Endodermal cell (in vitro differentiated cells): ENCODE results near the gene NAALADL2. TPM values are rescaled to one million over a fixed set of nuclear protein-coding genes. Genes with fewer than 3 reads are reported as not detected.

ENCODE experiments used
- DNase-seq: peaks from one replicate; pipeline ENCODE4 v3.0.0-alpha.2; 2017
- H3K27ac ChIP-seq: 2 replicates; pipeline ENCODE4 v1.5.1; 2013; ENCODE audit warnings: mild to moderate bottlenecking, low read depth, low read length, moderate library complexity
- H3K27me3 ChIP-seq: 2 replicates; pipeline ENCODE4 v1.6.1; 2013; ENCODE audit warnings: mild to moderate bottlenecking, low read length, moderate library complexity; ENCODE audit not compliant: insufficient read depth, control insufficient read depth, poor library complexity, severe bottlenecking
- H3K36me3 ChIP-seq: 2 replicates; pipeline ENCODE4 v1.7.0; 2013; ENCODE audit warnings: mild to moderate bottlenecking, low read length, moderate library complexity; ENCODE audit not compliant: control insufficient read depth, insufficient read depth
- H3K4me1 ChIP-seq: one replicate; pipeline ENCODE4 v1.7.0; 2013; ENCODE audit warnings: low read length; ENCODE audit not compliant: control insufficient read depth, insufficient read depth
- H3K4me3 ChIP-seq: 2 replicates; pipeline ENCODE4 v1.5.1; 2013; ENCODE audit warnings: mild to moderate bottlenecking, low read length, moderate library complexity
- H3K9ac ChIP-seq: 2 replicates; pipeline ENCODE4 v1.6.1; 2013; ENCODE audit warnings: mild to moderate bottlenecking, low read length, moderate library complexity; ENCODE audit not compliant: poor library complexity, severe bottlenecking; ENCODE audit errors: extremely low read depth
- H3K9me3 ChIP-seq: 2 replicates; pipeline ENCODE4 v1.6.1; 2013; ENCODE audit warnings: mild to moderate bottlenecking, low read length, moderate library complexity; ENCODE audit not compliant: control insufficient read depth
- H3K27ac Mint-ChIP-seq: 2 replicates; pipeline ENCODE4 v1.8.0; 2020; ENCODE audit warnings: mixed read lengths
- H3K27me3 Mint-ChIP-seq: 2 replicates; pipeline ENCODE4 v1.8.0; 2021; ENCODE audit warnings: mild to moderate bottlenecking, mixed read lengths; ENCODE audit not compliant: insufficient read depth
- H3K36me3 Mint-ChIP-seq: 2 replicates; pipeline ENCODE4 v1.8.0; 2020; ENCODE audit warnings: low read depth, mixed read lengths
- H3K4me1 Mint-ChIP-seq: 2 replicates; pipeline ENCODE4 v1.8.0; 2020; ENCODE audit warnings: mixed read lengths
- H3K4me3 Mint-ChIP-seq: 2 replicates; pipeline ENCODE4 v1.8.0; 2020; ENCODE audit warnings: mild to moderate bottlenecking, moderate library complexity, mixed read lengths
- H3K9me3 Mint-ChIP-seq: 2 replicates; pipeline ENCODE4 v1.8.0; 2020; ENCODE audit warnings: mild to moderate bottlenecking, mixed read lengths
- WGBS, 2 experiments: methylation state at CpG; one replicate each; pipeline versions ENCODE4 v1.1.5 to v1.1.7; 2013; ENCODE audit warnings: missing lambda C conversion rate in 2 of 2, mixed read lengths in 1 of 2; ENCODE audit not compliant: insufficient coverage in 1 of 2, insufficient read length in 1 of 2; 5-methylcytosine and 5-hydroxymethylcytosine counted together
- total RNA-seq, 2 donors: library from RNA; stranded (reverse); fragmentation: NEBNext Ultra II Directional in 1 of 2; extraction: Animal tissue kit (Norgen Biotek cat#: 25700) in 1 of 2; gene quantifications; 2 replicates in 1 of 2; 3 replicates in 1 of 2; pipeline ENCODE4 v1.2.1, GENCODE V29; 2021
- TF ChIP-seq, protein P1 (sequence below): fragments of 200-600 bp; sonication (generic); conservative IDR thresholded peaks from 2 replicates; pipeline ENCODE4 v1.5.0; 2021; ENCODE audit warnings: antibody characterized with exemption, mild to moderate bottlenecking

Gene NAALADL2
- total RNA-seq, 2 donors from 2014 or later: 1.6 to 1.8 TPM

DNA sequence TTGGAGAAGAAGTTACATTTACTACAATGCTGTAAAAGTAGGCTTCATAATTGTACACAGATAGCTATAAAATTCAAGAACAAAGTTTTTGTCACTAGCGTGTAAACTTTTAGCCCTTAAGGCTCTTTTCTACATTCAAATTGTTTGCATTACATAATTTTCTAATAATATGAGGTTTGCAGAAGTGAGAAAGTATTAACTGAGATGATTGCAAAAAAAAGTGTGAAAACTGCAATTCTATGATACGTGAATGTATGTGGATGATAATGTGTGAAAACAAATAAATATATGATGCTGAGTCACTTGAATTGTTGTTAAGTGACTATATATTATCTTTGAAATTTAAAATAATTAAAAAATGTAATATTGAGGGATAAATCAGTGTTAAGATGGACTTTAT is 557.5 kb downstream of the NAALADL2 start:
- Histone ChIP-seq H3K27ac (no peak overlapping the region), H3K9ac (no peak overlapping the region), H3K27me3 (no peaks in the 10 kb centered on the region), H3K9me3 (no peaks in the 10 kb centered on the region), H3K4me3 (no peak overlapping the region), H3K36me3 (no peaks in the 10 kb centered on the region), H3K4me1 (no peaks in the 10 kb centered on the region)
- Mint-ChIP-seq H3K4me3 (no peak overlapping the region), H3K27me3 (no peaks in the 10 kb centered on the region), H3K4me1 (peaks cover 2% of the 10 kb centered on the region), H3K36me3 (no peaks in the 10 kb centered on the region), H3K9me3 (no peaks in the 10 kb centered on the region), H3K27ac (no peak overlapping the region)
- DNase-seq: no peak
- WGBS, 2 experiments: 96 to 100% methylated on average over 1 to 2 of the region's 2 CpGs
- TF ChIP-seq, protein P1, sequence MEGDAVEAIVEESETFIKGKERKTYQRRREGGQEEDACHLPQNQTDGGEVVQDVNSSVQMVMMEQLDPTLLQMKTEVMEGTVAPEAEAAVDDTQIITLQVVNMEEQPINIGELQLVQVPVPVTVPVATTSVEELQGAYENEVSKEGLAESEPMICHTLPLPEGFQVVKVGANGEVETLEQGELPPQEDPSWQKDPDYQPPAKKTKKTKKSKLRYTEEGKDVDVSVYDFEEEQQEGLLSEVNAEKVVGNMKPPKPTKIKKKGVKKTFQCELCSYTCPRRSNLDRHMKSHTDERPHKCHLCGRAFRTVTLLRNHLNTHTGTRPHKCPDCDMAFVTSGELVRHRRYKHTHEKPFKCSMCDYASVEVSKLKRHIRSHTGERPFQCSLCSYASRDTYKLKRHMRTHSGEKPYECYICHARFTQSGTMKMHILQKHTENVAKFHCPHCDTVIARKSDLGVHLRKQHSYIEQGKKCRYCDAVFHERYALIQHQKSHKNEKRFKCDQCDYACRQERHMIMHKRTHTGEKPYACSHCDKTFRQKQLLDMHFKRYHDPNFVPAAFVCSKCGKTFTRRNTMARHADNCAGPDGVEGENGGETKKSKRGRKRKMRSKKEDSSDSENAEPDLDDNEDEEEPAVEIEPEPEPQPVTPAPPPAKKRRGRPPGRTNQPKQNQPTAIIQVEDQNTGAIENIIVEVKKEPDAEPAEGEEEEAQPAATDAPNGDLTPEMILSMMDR: no peak

DNA sequence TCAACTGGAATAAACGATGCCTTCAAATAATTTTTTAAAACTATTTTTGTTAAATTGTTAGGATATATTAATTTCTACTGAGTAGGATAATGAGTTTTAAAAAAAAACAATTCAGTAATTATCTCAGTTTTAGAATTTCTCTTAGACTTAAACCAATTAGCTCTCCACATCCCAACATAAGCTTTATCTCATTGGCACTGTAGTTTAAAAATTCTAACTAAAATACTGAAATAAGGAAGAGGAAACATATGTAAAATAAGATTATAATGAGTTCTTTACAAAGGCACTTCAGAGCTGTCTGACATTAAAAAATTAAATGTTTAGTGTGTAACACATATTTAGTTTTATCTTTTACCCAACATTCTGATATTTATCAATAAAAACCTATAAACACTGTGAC is 558.3 kb downstream of the NAALADL2 start:
- no peaks in the 10 kb centered on the region for H3K4me1 Mint-ChIP-seq
- no peak overlapping the region for H3K27ac Mint-ChIP-seq
- H3K9ac ChIP-seq: no peak overlapping the region
- no peak overlapping the region for H3K4me3 ChIP-seq
- TF ChIP-seq, protein P1: no peak
- WGBS, 2 experiments: no CpG with 5 or more reads among the region's 1 CpG
- H3K27me3 ChIP-seq: no peaks in the 10 kb centered on the region
- H3K4me1 ChIP-seq: no peaks in the 10 kb centered on the region
- H3K27me3 Mint-ChIP-seq: no peaks in the 10 kb centered on the region
- H3K36me3 Mint-ChIP-seq: no peaks in the 10 kb centered on the region
- no peaks in the 10 kb centered on the region for H3K9me3 ChIP-seq
- no peaks in the 10 kb centered on the region for H3K9me3 Mint-ChIP-seq
- H3K4me3 Mint-ChIP-seq: no peak overlapping the region
- DNase-seq: no peak
- H3K27ac ChIP-seq: no peak overlapping the region
- H3K36me3 ChIP-seq: no peaks in the 10 kb centered on the region

DNA sequence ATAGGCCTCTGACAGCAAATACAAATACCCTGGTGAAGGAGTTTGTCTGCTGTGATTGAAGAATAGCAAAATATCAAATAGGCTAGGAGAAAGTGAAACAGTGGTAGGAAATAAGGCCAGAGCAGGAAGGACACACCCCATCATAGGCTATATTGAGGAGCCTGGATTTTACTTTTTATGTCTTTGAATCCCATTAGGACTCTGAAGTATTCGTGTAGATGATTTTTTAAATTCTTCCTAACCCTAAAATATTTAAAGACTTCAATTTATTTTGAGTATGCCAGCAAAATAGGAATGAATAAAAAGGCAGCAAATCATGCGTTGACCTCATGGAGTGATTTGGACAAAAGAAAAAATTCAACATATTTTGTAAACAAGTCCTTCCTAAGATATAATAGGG is 562.8 kb downstream of the NAALADL2 start:
- Histone ChIP-seq H3K9me3 (no peaks in the 10 kb centered on the region), H3K4me3 (no peak overlapping the region), H3K27me3 (no peaks in the 10 kb centered on the region), H3K4me1 (no peaks in the 10 kb centered on the region), H3K36me3 (no peaks in the 10 kb centered on the region), H3K9ac (no peak overlapping the region), H3K27ac (no peak overlapping the region)
- Mint-ChIP-seq H3K36me3 (no peaks in the 10 kb centered on the region), H3K27ac (no peak overlapping the region), H3K9me3 (peaks cover 3% of the 10 kb centered on the region), H3K4me1 (no peaks in the 10 kb centered on the region), H3K27me3 (no peaks in the 10 kb centered on the region), H3K4me3 (no peak overlapping the region)
- TF ChIP-seq, protein P1: no peak
- 93 to 100% methylated on average over 1 to 2 of the region's 2 CpGs for WGBS, 2 experiments
- no peak for DNase-seq
